ENCODE results near the gene SCTR. TPM values are rescaled to one million over a fixed set of nuclear protein-coding genes. Genes with fewer than 3 reads are reported as not detected.

Gene SCTR
- total and polyA plus RNA-seq, 2 of the 8 experiments (the other 6 are each of a cell fraction or from before 2014, with no cell fraction given), result 0.15 TPM; not detected in 1

GRCh38 chr2:119441376-119442225, 82.7 kb downstream of the SCTR start:
- H3K14ac ChIP-seq (ENCODE audit: insufficient read length), result no peak overlapping the region
- H3K27me3 ChIP-seq (replicated peaks in 1 of 4; ENCODE audit: control insufficient read depth in 3 of 4, extremely low read depth in 1 of 4, insufficient read depth in 3 of 4, low read length in 3 of 4), result no peaks in the 10 kb centered on the region
- ChIA-PET CTCF (ENCODE audit: partially characterized antibody) (interaction anchor here (0.7 to 4.5 kb wide), 12 partner anchors 8 to 37 kb away, joined by 3 to 22 read pairs (median 4); no protein-coding TSS in a partner anchor), POLR2A (ENCODE audit: partially characterized antibody) (interaction anchor here (1.1 to 3.1 kb wide), 5 partner anchors 10 to 46 kb away, joined by 3 to 22 read pairs (median 4); partner anchors contain the start of gene TMEM37)
- H3K4me3 ChIP-seq (ENCODE audit: extremely low read depth in 1 of 4, insufficient read depth in 2 of 4, low read depth in 3 of 4, low read length in 4 of 4), result no peak overlapping the region
- WGBS, 2 experiments (ENCODE audit: extremely low coverage in 1 of 2, insufficient coverage in 1 of 2, insufficient read length in 1 of 2, insufficient replicate concordance in 2 of 2, low coverage in 1 of 2, low lambda C conversion rate in 2 of 2, missing lambda C conversion rate in 1 of 2), result 83% methylated on average over 8 of the region's 8 CpGs; no CpG with 5 or more reads in 1 of the 2 experiments
- H2AFZ ChIP-seq (ENCODE audit: low read length), result no peak overlapping the region
- DNase-seq (ENCODE audit: low read depth in 1 of 2, low spot score in 2 of 2), result no peak
- no peak overlapping the region for H3K4ac ChIP-seq (replicated peaks; ENCODE audit: insufficient read length, low read depth, low read length)
- no peak overlapping the region for H3K9ac ChIP-seq (replicated peaks in 1 of 4; ENCODE audit: extremely low read depth in 1 of 4, low read depth in 3 of 4, low read length in 3 of 4)
- H4K20me1 ChIP-seq (replicated peaks in 1 of 2; ENCODE audit: control insufficient read depth in 1 of 2, insufficient read depth in 2 of 2, low read length in 2 of 2), result peaks cover 3% of the 10 kb centered on the region in 2 experiments
- H3K4me2 ChIP-seq (ENCODE audit: insufficient read depth in 1 of 2, low read depth in 2 of 2, low read length in 2 of 2), result no peak overlapping the region
- H2AK5ac ChIP-seq (ENCODE audit: low read depth, low read length), result no peak overlapping the region
- no peak overlapping the region for H2BK20ac ChIP-seq (ENCODE audit: low read length)
- H2BK120ac ChIP-seq (replicated peaks; ENCODE audit: low read depth, low read length), result no peak overlapping the region
- no peak overlapping the region for H3K23ac ChIP-seq (ENCODE audit: insufficient read length)
- H3K79me2 ChIP-seq (ENCODE audit: control insufficient read depth in 1 of 2, insufficient read depth in 2 of 2, low read length in 2 of 2), result no peaks in the 10 kb centered on the region; a peak in 1 of 4 replicates
- no peak overlapping the region for H4K5ac ChIP-seq (ENCODE audit: insufficient read length, low read depth, low read length)
- no peak overlapping the region for H3K18ac ChIP-seq (ENCODE audit: extremely low read depth, low read length)
- H2BK15ac ChIP-seq (ENCODE audit: low read length), result no peak overlapping the region
- no peaks in the 10 kb centered on the region for H3K9me3 ChIP-seq (ENCODE audit: insufficient read depth in 2 of 2, low read depth in 1 of 2, low read length in 1 of 2)
- H3K27ac ChIP-seq (ENCODE audit: low read depth, low read length), result no peak overlapping the region
- H3K4me1 ChIP-seq (replicated peaks in 1 of 4; ENCODE audit: control insufficient read depth in 3 of 4, insufficient read depth in 4 of 4, low read length in 3 of 4), result peaks cover 0 to 4% (median 2%) of the 10 kb centered on the region in 4 experiments; a peak in 2 of 7 replicates
- H3K79me1 ChIP-seq (ENCODE audit: low read depth, low read length), result no peaks in the 10 kb centered on the region
- no peak overlapping the region for H2BK12ac ChIP-seq (ENCODE audit: low read depth, low read length)
- no peak overlapping the region for H3K56ac ChIP-seq (replicated peaks; ENCODE audit: insufficient read length, low read depth, low read length)
- no peak for FAIRE-seq
- TF ChIP-seq NANOG (IDR thresholded peaks at IDR 0.05; ENCODE audit: insufficient read depth, low read depth, low read length, poor library complexity, severe bottlenecking) (no peak), HDAC2 (IDR thresholded peaks at IDR 0.05; ENCODE audit: borderline replicate concordance in 1 of 2, low read depth in 2 of 2, low read length in 2 of 2) (no peak), TEAD4 (IDR thresholded peaks at IDR 0.05; ENCODE audit: low read depth, low read length) (no peak), BRCA1 (IDR thresholded peaks at IDR 0.05; ENCODE audit: low read depth, low read length) (no peak), MAFK (IDR thresholded peaks at IDR 0.05; ENCODE audit: low read depth, low read length) (no peak)
- no peaks in the 10 kb centered on the region for H3K36me3 ChIP-seq (ENCODE audit: control insufficient read depth in 2 of 4, insufficient read depth in 4 of 4, low read length in 3 of 4)
- no peak overlapping the region for H2BK5ac ChIP-seq (ENCODE audit: low read depth, low read length)
- H4K91ac ChIP-seq (replicated peaks; ENCODE audit: insufficient read length, low read length), result no peak overlapping the region
- H3K23me2 ChIP-seq (ENCODE audit: low read depth, low read length), result no peaks in the 10 kb centered on the region
- H4K8ac ChIP-seq (ENCODE audit: extremely low read depth, insufficient read depth, low read length), result no peak overlapping the region

Data from H1 (cell line).